GM19452 (cell line): ENCODE data around the gene PRAMEF18.
"Not testable (repeated sequence)": the region's sequence is repeated elsewhere in the genome, so short reads cannot be mapped to it uniquely, and the experiment has no call there.

Source experiments
- ATAC-seq: cut with Tn5 transposase; IDR thresholded peaks from one replicate; pipeline ENCODE4 v1.9.1; 2021; ENCODE audit not compliant: unreplicated experiment

The PRAMEF18 gene, protein sequence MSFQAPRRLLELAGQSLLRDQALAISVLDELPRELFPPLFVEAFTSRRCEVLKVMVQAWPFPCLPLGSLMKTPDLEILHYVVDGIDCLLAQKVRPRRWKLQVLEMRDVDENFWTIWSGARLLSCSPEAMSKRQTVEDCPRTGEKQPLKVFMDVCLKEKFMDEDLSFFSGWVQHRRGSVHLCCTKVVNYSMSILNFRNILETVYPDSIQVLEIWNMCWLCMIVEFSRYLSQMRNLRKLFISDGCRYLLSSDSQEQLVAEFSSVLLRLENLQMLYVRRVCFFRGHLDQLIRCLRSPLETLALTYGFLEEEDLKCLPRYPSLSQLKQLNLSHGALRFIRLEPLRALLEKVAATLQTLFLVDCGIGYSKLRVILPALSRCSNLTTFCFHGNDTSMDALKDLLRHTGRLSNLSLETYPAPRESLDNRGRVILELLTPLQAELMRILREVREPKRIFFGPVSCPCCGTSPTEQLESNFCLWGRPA

DNA sequence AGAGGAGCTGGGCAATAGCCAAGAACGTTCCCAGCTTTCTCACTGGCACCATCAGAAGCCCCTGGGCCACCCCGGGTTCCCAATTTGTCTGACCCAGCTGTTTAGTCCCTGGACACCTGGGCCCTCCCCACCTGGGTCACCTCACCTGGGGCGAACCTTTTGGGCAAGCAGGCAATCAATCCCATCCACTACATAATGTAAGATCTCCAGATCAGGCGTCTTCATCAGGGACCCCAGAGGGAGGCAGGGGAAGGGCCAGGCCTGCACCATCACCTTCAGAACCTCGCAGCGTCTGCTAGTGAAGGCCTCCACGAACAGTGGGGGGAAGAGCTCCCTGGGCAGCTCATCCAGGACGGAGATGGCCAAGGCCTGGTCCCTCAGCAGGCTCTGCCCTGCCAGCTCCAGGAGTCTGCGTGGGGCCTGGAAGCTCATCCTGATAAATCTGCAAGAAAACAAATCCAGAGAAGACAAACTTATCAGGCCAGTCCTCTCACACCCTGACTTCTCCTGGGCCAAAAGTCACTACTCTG lies at the start of gene PRAMEF18:
Gene PRAMEF18, minus strand, starts transcription at position 480 of the 530 bp plus-strand sequence. Its CDS starts 48 bp downstream, at position 432.
- ATAC-seq = not testable (repeated sequence)

DNA sequence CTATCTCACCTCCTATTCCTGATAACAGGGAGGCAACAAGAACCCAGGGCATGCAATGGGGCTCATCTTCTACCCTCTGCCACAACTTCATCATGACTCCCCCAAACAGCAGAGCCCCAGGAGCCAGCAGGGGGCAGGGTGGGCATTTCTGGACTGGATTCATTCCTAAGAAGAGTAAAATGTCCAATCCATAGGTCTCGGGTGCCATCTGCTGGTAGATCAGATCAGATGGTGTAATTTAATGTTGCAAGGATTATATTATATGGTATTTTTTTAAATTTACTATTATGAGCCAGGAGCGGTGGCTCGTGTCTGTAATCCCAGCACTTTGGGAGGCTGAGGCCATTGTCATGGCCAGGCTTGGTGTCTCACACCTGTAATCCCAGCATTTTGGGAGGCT lies 39.2 kb upstream of the PRAMEF18 start:
- ATAC-seq = not testable (repeated sequence)

GRCh38 chr1:13253898-13254297 lies 27.9 kb upstream of the PRAMEF18 start, which contains the start of gene PRAMEF5:
Gene PRAMEF5 (plus strand): TSS chr1:13254198. CDS start chr1:13259269, 5,071 bp downstream.
- ATAC-seq = not testable (repeated sequence)

GRCh38 chr1:13247122-13247521 lies 21.2 kb upstream of the PRAMEF18 start:
- ATAC-seq = not testable (repeated sequence)

GRCh38 chr1:13246554-13246871 lies 20.6 kb upstream of the PRAMEF18 start:
- not testable (repeated sequence) for ATAC-seq

DNA sequence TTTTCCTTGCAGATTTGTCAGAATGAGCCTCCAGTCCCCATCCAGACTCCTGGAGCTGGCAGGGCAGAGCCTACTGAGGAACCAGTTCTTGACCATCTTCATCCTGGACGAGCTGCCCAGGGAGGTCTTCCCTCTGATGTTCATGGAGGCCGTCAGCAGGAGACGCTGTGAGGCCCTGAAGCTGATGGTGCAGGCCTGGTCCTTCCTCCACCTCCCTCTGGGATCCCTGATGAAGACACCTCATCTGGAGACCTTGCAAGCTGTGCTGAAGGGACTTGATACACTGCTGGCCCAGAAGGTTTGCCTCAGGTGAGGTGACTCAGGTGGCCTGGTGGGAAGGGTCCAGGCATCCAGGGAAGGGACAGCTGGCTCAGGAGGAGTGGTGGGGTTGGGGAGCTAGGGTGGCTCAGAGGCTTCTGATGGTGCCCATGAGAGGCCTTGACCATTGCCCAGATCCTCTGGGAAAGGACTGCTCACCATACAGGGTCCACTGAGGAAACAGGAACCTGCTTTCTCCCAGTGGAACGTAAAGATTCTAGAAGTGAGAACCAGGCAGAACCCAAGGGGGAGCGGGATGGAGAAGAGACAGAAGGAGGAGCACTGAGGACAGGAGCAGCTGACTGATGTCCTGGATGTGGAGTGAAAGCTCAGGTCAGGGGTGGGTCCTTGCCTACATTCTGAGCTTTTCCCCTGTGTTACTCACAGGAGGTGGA lies 20.0 kb upstream of the PRAMEF18 start:
- ATAC-seq = not testable (repeated sequence)

DNA sequence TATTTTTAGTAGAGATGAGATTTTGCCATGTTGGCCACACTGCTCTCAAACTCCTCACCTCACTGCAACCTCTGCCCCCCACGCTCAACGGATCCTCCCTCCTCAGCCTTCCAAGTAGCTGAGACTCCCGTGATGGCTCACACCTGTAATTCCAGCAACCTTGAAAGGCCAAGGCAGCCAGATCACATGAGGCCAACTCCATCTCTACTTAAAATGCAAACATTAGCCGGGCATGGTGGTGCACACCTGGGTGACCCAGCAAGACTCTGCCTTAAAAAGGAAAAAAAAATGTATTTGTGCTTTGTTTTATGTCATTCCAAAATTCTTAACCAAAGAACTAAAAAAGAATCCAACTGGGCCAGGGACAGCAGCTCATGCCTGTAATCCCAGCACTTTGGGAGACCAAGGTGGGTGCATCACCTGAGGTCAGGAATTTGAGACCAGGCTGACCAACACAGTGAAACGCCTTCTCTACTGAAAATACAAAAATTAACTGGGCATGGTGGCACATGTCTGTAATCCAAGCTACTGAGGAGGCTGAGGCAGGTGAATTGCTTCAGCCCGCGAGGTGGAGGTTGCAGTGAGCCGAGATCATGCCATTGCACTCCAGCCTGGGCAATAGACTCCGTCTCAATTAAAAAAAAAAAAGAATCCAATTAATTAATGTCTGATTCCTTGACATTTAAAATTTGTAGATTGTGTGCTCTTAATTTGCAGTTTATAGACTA lies 17.7 kb upstream of the PRAMEF18 start:
- ATAC-seq = not testable (repeated sequence)

- ATAC-seq = not testable (repeated sequence)
Observed at GRCh38 chr1:13239633-13240032, 13.7 kb upstream of the PRAMEF18 start.

GRCh38 chr1:13237572-13237971 lies 11.6 kb upstream of the PRAMEF18 start:
- not testable (repeated sequence) for ATAC-seq

- ATAC-seq = not testable (repeated sequence)
Observed at GRCh38 chr1:13234057-13234456, 8.1 kb upstream of the PRAMEF18 start.

GRCh38 chr1:13232056-13232455 lies 6.1 kb upstream of the PRAMEF18 start:
- not testable (repeated sequence) for ATAC-seq

- not testable (repeated sequence) for ATAC-seq
Observed at GRCh38 chr1:13231061-13231750, 5.3 kb upstream of the PRAMEF18 start.

GRCh38 chr1:13230601-13231000 lies 4.6 kb upstream of the PRAMEF18 start:
- ATAC-seq = not testable (repeated sequence)

DNA sequence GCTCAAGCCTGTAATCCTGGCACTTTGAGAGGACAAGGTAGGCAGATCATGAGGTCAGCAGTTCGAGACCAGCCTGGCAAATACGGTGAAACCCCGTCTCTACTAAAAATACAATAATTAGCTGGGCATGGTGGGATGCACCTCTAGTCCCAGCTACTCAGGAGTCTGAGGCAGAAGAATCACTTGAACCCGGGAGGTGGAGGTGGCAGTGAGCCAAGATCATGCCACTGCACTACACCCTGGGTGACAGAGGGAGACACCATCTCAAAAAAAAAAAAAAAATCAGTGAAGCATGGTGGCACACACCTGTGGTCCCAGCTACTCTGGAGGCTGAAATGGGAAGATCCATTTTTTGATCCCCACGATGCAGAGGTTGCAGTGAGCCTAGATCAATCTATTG lies 4.1 kb upstream of the PRAMEF18 start:
- ATAC-seq = not testable (repeated sequence)

DNA sequence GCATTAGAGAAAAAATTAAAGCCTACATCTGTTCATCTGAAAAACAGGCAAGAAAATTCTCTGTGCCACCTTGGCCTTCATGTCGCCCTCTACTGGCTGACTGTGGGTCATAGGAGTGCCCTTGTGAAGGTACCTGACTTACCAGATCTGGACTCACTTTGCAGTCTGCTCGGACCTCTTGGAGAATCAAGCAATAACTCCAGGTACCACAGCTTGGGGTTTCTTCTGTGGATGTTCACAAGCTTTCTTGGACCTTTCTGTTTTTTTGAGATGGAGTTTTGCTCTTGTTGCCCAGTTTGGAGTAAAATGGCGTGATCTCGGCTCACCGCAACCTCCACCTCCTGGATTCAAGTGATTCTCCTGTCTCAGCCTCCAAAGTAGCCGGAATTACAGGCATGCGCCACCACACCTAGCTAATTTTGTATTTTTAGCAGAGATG lies 2.4 kb upstream of the PRAMEF18 start:
- ATAC-seq = no peak

GRCh38 chr1:13227271-13228055 lies 1.5 kb upstream of the PRAMEF18 start:
- ATAC-seq = not testable (repeated sequence)

GRCh38 chr1:13224480-13225060 lies 1.4 kb downstream of the PRAMEF18 start:
- no peak for ATAC-seq

- not testable (repeated sequence) for ATAC-seq
Observed at GRCh38 chr1:13222788-13223187, 3.2 kb downstream of the PRAMEF18 start.

DNA sequence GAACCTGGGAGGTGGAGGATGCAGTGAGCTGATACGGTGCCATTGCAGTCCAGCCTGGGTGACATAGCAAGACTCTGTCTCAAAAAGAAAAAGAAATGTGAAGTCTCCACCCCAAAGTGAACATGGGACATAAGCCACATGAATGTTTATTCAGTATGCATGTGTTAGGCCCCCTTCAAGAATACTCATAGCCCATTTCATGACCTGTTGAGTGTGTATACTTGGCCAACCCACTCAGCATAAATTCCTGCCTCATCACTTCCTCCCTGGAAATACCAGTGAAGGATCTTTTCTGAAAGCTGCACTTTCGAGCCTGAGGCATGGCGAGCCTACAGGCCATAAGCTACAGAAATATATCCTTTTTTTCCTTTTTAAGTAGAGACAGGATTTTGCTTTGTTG lies 6.8 kb downstream of the PRAMEF18 start:
- ATAC-seq = not testable (repeated sequence)
